PC-3 (cell line): Measurements from ENCODE around the gene CBR3. TPM values are rescaled to one million over a fixed set of nuclear protein-coding genes. Genes with fewer than 3 reads are reported as not detected.

Experiments used
- ATAC-seq: fragments of 200-7000 bp; cut with Tn5 transposase; 2 replicates; pipeline ENCODE4 v1.9.1; 2020; ENCODE audit warnings: mild to moderate bottlenecking, moderate library complexity
- BruUV-seq: library from RNA; stranded (reverse); fragments of 400-500 nt; replicated peaks from 2 replicates; lab custom pipeline; 2021; lab: Mats Ljungman, UMichigan
- CTCF ChIA-PET: fragments of 300-600 bp; sonication (Branson Sonifier 250); formaldehyde crosslinking; loops from one replicate; lab custom pipeline; 2022; ENCODE audit warnings: antibody characterized with exemption; lab: Charles Lee
- POLR2A ChIA-PET: fragments of 300-600 bp; sonication (Branson Sonifier 250); formaldehyde crosslinking; loops from one replicate; lab custom pipeline; 2022; ENCODE audit warnings: antibody characterized with exemption; ENCODE audit not compliant: unreplicated experiment; lab: Charles Lee
- DNase-seq: peaks from one replicate; pipeline ENCODE4 v3.0.0-alpha.2; 2015
- H2AFZ ChIP-seq: fragments of 300-600 bp; sonication (generic); 2 replicates; pipeline ENCODE4 v1.6.0; 2016; ENCODE audit warnings: antibody characterized with exemption, low read length
- H3F3A ChIP-seq: fragments of 300-600 bp; sonication (generic); one replicate; pipeline ENCODE4 v1.6.0; 2017; ENCODE audit warnings: antibody characterized with exemption, low read length, control low read depth, mild to moderate bottlenecking; ENCODE audit not compliant: unreplicated experiment
- H3K27ac ChIP-seq: fragments of 300-600 bp; sonication (generic); 2 replicates; pipeline ENCODE4 v1.5.1; 2016; ENCODE audit warnings: mild to moderate bottlenecking, low read length
- H3K27me3 ChIP-seq: fragments of 300-600 bp; sonication (generic); 2 replicates; pipeline ENCODE4 v1.6.1; 2016; ENCODE audit warnings: low read length, mixed read lengths
- H3K36me3 ChIP-seq: fragments of 300-600 bp; sonication (generic); 2 replicates; pipeline ENCODE4 v1.6.1; 2016; ENCODE audit warnings: low read depth, mixed run types, low read length, mixed read lengths
- H3K4me1 ChIP-seq: fragments of 300-600 bp; sonication (generic); 2 replicates; pipeline ENCODE4 v1.5.1; 2016; ENCODE audit warnings: low read length; ENCODE audit not compliant: insufficient read depth
- H3K4me2 ChIP-seq: fragments of 300-600 bp; sonication (generic); 2 replicates; pipeline ENCODE4 v1.6.0; 2016; ENCODE audit warnings: low read length
- H3K4me3 ChIP-seq: fragments of 300-600 bp; sonication (generic); 2 replicates; pipeline ENCODE4 v1.5.1; 2016; ENCODE audit warnings: mild to moderate bottlenecking, low read length, mixed read lengths
- H3K79me2 ChIP-seq: fragments of 300-600 bp; sonication (generic); 2 replicates; pipeline ENCODE4 v1.6.1; 2017; ENCODE audit warnings: low read length, mixed read lengths
- H3K9ac ChIP-seq: fragments of 300-600 bp; sonication (generic); 2 replicates; pipeline ENCODE4 v1.6.0; 2016; ENCODE audit warnings: mild to moderate bottlenecking, low read length
- H3K9me2 ChIP-seq: fragments of 300-600 bp; sonication (generic); replicated peaks from 2 replicates; pipeline ENCODE4 v1.6.1; 2016; ENCODE audit warnings: mixed run types, low read length, mixed read lengths
- H3K9me3 ChIP-seq: fragments of 300-600 bp; sonication (generic); 2 replicates; pipeline ENCODE4 v1.6.1; 2016; ENCODE audit warnings: low read length, mixed read lengths
- H4K20me1 ChIP-seq: fragments of 300-600 bp; sonication (generic); 2 replicates; pipeline ENCODE4 v1.6.1; 2016; ENCODE audit warnings: low read length, mixed read lengths
- CTCF ChIP-seq: fragments of 300-600 bp; sonication (generic); conservative IDR thresholded peaks from 2 replicates; pipeline ENCODE4 v1.5.1; 2017; ENCODE audit warnings: antibody characterized with exemption, low read depth, mild to moderate bottlenecking, low read length
- EZH2 ChIP-seq: fragments of 300-600 bp; sonication (generic); IDR thresholded peaks from one replicate; pipeline ENCODE4 v1.6.1; 2017; ENCODE audit warnings: antibody characterized with exemption, mild to moderate bottlenecking, low read length; ENCODE audit not compliant: unreplicated experiment
- EZH2phosphoT487 ChIP-seq: fragments of 300-600 bp; sonication (generic); IDR thresholded peaks from 2 replicates; pipeline ENCODE4 v1.6.1; 2018; ENCODE audit warnings: mild to moderate bottlenecking, antibody characterized with exemption, low read length, borderline replicate concordance
- intact Hi-C: fragments of 100-400 bp; cut with micrococcal nuclease; formaldehyde crosslinking; loops from 2 replicates; pipeline ENCODE4 v1.9.0; 2023
- total RNA-seq: library from RNA; depleted of rRNA; stranded (reverse); fragments of >200 nt; gene quantifications from 2 replicates; pipeline ENCODE4 v1.2.3, GENCODE V29; 2014

CBR3 gene
- total RNA-seq, 1 experiment from 2014 or later, result 49.3 TPM

DNA sequence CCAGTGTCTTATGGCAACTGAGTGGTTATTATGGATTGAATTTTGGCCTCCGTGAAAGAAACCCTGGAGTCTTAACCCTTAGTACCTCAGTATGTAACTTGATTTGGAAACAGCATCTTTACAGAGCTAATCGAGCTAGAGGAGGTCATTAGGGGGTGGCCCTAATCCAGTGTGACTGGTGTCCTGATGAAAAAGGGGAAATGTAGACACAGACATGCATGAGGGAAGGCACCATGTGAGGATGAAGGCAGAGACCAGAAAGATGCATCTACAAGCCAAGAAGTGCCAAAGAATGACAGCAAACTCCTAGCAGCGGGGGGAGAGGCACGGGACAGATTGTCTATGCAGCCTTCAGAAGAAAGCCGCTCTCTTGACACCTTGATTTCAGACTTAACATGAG is 36.5 kb downstream of the CBR3 start:
- CTCF ChIA-PET, result no interaction called here
- intact Hi-C loops, result no loop called here

GRCh38 chr21:36171741-36172331 is 37.0 kb downstream of the CBR3 start:
- intact Hi-C loops, result no loop called here
- H2AFZ ChIP-seq, result no peak overlapping the region
- H4K20me1 ChIP-seq, result no peaks in the 10 kb centered on the region
- ATAC-seq, result no peak
- no peaks in the 10 kb centered on the region for H3K9me2 ChIP-seq
- no TSS peak for BruUV-seq
- ChIA-PET POLR2A (no interaction called here), CTCF (no interaction called here)
- no peaks in the 10 kb centered on the region for H3K9me3 ChIP-seq
- TF ChIP-seq EZH2phosphoT487 (no peak), CTCF (no peak), EZH2 (no peak)
- no peaks in the 10 kb centered on the region for H3K79me2 ChIP-seq
- H3K9ac ChIP-seq, result no peak overlapping the region
- no peak overlapping the region for H3K27ac ChIP-seq
- H3K4me2 ChIP-seq, result no peak overlapping the region
- H3K4me1 ChIP-seq, result no peaks in the 10 kb centered on the region
- H3K36me3 ChIP-seq, result peaks cover 5% of the 10 kb centered on the region; the same call in 1 of the 2 replicates
- no peak overlapping the region for H3K4me3 ChIP-seq
- H3K27me3 ChIP-seq, result no peaks in the 10 kb centered on the region
- no peaks in the 10 kb centered on the region for H3F3A ChIP-seq
- DNase-seq, result no peak

More for the DNA sequence above, 36.5 kb downstream of the CBR3 start:
- Histone ChIP-seq H3K27me3 (no peaks in the 10 kb centered on the region), H3K4me3 (no peak overlapping the region), H3K9me2 (no peaks in the 10 kb centered on the region), H3K79me2 (no peaks in the 10 kb centered on the region), H3K9me3 (no peaks in the 10 kb centered on the region), H3K27ac (no peak overlapping the region), H3F3A (no peaks in the 10 kb centered on the region), H3K9ac (no peak overlapping the region), H2AFZ (no peak overlapping the region), H4K20me1 (no peaks in the 10 kb centered on the region), H3K4me1 (no peaks in the 10 kb centered on the region), H3K4me2 (no peak overlapping the region), H3K36me3 (peaks cover 5% of the 10 kb centered on the region; the same call in 1 of the 2 replicates)
- POLR2A ChIA-PET, result no interaction called here
- DNase-seq, result no peak
- no TSS peak for BruUV-seq
- no peak for ATAC-seq
- TF ChIP-seq EZH2 (no peak), CTCF (no peak), EZH2phosphoT487 (no peak)

DNA sequence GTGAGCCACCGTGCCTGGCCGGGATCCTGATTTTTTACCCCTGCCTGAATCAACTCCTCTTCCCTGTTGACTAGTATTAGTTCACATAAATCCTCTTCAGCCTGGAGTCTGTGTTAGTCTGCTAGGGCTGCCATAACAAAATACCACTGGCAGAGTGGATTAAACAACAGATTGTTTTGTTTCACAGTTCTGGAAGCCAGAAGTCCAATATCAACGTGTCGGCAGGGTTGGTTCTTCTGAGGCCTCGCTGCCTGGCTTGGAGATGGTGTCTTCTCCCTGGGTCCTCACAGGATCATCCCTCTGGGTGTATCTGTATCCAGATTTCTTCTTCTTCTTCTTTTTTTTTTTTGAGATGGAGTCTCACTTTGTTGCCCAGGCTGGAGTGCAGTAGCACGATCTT is 39.9 kb downstream of the CBR3 start:
- no peaks in the 10 kb centered on the region for H3K9me3 ChIP-seq
- POLR2A ChIA-PET, result no interaction called here
- CTCF ChIA-PET, result no interaction called here
- no peak overlapping the region for H3K4me3 ChIP-seq
- no peaks in the 10 kb centered on the region for H3F3A ChIP-seq
- no peak overlapping the region for H3K9ac ChIP-seq
- intact Hi-C loops, result no loop called here
- H3K4me2 ChIP-seq, result no peak overlapping the region
- no peaks in the 10 kb centered on the region for H3K9me2 ChIP-seq
- H3K27ac ChIP-seq, result no peak overlapping the region
- no peaks in the 10 kb centered on the region for H3K27me3 ChIP-seq
- no peak overlapping the region for H2AFZ ChIP-seq
- H4K20me1 ChIP-seq, result no peaks in the 10 kb centered on the region
- no peaks in the 10 kb centered on the region for H3K36me3 ChIP-seq
- DNase-seq (no peak), ATAC-seq (no peak)
- no peaks in the 10 kb centered on the region for H3K79me2 ChIP-seq
- no peak for TF ChIP-seq CTCF
- no peak for TF ChIP-seq EZH2phosphoT487
- TF ChIP-seq EZH2, result no peak
- BruUV-seq, result no TSS peak
- no peaks in the 10 kb centered on the region for H3K4me1 ChIP-seq
